Bone marrow (tissue), 2 donors: ENCODE results near the gene VAMP8.
"Not testable (repeated sequence)": the region's sequence is repeated elsewhere in the genome, so short reads cannot be mapped to it uniquely, and the experiment has no call there.

Experiments
- DNase-seq, 2 donors: peaks; one replicate each; lab custom pipeline; 2025; lab: John Stamatoyannopoulos, UW

The VAMP8 gene

GRCh38 chr2:85579266-85579935 lies 2.0 kb downstream of the VAMP8 start:
- DNase-seq, result peak in 1 of 2 donors; percentile 38

DNA sequence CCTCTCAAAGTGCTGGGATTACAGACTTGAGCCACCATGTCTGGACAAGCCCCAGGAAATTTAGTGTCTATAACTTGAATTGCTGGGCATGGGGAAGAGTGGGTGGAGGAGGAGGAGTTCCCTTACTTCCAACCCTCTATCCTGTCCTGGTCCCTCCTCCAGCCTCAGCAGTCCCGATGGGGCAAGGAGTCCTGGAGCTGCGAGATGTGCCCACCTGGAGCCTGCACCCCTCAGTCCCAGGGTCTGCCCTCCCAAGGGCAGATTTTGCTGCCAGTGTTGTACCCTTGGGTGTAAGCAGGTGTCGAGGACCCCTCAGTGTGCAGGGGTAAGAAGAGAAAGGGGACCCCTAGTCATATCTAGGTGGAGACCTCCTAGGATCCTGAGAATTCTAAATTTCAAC lies 2.8 kb downstream of the VAMP8 start:
- no peak for DNase-seq

GRCh38 chr2:85582492-85582891 lies 5.1 kb downstream of the VAMP8 start:
- no peak for DNase-seq

- no peak for DNase-seq
Measured at GRCh38 chr2:85583667-85584353, 6.4 kb downstream of the VAMP8 start.

DNA sequence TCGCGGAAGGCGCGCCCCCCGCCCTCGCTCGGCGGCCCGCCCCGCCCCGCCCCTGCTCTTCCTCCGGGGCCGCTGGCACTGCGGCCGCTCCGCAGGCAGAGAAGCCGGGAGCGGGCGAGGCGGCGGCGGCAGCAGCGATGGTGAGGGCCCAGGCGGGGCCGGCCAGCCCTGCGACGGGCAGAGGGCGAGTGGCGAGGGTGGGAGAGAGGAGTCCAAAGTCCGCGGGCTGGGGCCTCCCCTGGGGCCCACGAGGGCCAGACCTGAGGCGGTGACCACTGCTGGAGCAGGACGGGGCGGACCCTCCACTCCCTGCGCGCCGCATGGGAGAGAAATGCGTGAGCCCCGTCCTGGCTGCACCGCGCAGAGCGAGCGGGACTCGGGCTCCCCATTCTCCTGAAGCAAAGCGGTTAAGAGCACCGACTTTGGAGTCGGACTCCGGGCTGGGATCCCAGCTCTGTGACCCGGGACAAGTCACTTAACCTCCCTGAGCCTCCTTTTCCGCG lies 7.0 kb downstream of the VAMP8 start, which contains the start of gene VAMP5:
Gene VAMP5 (plus strand): TSS at position 78 of the 503 bp plus-strand sequence. CDS start 60 bp downstream, at position 138.
- no peak for DNase-seq

DNA sequence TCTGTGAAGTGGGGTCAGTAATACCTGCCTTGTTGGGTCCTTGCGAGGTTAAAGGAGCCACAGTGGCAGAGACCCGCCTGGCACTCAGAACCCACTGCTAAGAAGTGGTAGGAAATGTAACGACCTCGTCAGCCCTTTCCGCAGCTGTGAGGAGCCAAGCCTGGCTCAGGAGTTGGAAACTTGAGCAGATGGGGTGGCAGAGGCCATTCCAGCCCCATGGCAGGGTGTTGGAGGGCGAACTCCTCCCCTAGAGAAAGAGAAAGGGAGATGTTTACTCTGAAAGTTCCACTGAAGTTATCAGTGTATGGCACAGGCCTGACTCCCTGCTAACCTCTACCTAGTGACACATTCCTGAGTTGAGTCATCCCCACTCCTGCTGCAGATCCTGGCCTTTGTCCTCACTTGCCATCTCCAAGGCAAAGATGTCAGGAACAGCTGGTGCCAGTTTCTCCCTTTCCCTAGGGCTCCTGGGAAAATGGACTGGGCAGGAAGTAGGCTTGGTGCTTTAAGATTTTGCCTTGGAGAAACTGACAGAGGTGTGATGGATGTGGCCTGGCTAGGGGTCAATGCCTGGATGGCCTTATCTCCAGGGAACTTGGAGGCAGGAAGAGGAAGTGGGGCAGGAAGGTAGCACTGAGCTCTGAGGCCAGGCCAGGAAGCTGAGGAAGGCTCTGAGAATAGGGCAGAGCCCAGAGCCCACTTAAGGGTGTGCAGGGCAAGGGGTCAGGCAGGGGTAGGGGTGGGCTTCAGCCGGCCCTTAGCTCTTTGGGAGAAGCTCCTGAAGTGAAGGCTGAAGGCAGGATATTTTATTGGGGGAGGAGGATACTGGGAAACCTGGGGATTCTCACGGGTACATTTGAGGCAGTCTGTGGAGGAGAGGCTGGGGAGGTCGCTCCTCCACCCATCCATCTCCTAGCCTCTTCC lies 7.7 kb downstream of the VAMP8 start:
- no peak for DNase-seq

DNA sequence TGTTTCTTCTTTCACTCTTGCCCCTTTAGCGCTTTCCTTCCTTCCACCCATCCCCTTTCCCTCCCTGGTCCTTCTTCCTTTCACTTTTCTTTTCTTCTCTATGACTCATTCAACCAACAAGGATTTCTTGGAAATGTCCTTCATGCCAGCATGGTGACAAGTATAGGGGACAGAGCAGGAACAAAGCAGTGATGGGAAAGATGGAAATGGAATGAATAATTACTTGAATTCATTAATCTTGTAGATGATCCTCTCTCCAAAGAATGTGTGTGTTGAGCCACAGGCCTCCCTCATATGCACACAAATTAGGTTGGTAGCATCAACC lies 8.4 kb downstream of the VAMP8 start:
- peak in 1 of 2 donors; percentile 32 for DNase-seq

- DNase-seq, result peak in 1 of 2 donors; percentile 17
Measured at GRCh38 chr2:85588236-85588635, 10.8 kb downstream of the VAMP8 start.

- DNase-seq, result no peak
Measured at GRCh38 chr2:85588645-85589044, 11.3 kb downstream of the VAMP8 start.

- DNase-seq, result no peak
Measured at GRCh38 chr2:85589181-85589580, 11.8 kb downstream of the VAMP8 start.

DNA sequence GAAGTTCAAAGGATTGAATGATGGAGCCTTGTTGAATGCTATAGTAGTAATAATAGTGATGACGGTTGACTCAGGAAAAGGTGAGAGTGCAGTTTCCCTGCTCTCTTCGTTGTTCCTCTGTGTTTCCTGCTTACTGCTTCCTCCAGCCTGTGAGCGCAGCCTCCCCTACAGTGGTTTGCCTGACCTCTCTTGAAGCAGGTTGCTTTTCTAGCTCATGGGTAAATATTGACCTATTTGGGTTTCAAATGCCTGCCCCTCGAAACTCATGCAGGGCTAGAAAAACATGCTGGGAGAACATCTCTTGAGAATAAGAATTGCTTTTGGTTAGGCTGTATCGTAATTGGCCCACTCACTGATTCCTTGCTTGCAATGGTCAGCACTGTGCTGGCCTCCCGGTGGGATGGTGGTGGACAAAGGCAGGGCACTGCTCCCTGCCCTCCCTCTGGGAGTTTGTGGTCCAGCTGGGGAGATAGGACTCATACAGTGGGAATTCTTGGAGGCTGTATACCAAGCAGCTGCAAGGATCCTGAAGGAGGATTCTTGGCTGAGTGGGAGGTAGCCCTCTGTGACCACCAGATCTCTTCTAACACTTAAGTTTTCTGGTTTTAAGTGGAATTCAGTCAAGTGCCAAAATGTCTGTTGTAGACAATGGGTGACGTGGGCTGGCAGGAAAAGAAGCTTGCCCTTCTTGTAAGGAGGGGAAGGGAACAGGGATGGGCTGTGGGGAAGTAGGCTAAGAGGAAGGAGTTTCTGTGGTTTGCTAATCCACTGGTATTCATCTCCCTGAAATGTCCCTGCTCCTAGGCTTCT lies 12.8 kb downstream of the VAMP8 start:
- DNase-seq, result no peak

DNA sequence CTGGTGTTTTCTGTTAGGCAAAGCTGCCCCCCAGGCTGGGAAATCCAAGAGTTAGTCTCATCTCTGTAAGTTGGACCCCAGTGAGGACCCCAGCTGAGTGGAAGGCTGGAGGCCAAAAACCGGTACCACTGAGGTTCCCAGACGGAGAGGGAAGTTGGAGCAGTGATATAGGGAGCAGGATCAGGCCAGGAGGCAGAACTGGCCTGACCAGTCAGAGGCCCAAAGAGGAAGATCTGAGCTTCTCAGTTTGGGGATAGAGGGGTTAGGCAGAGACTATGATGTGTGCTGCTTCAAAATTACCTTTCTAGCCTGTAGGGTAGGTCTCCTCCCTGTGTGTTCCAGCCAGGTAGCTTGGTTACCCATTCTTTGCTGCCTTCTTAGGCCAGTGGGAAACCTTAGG lies 13.6 kb downstream of the VAMP8 start:
- no peak for DNase-seq

- no peak for DNase-seq
Measured at GRCh38 chr2:85591563-85591962, 14.2 kb downstream of the VAMP8 start.

- not testable (repeated sequence) for DNase-seq
Measured at GRCh38 chr2:85592299-85592698, 14.9 kb downstream of the VAMP8 start.

DNA sequence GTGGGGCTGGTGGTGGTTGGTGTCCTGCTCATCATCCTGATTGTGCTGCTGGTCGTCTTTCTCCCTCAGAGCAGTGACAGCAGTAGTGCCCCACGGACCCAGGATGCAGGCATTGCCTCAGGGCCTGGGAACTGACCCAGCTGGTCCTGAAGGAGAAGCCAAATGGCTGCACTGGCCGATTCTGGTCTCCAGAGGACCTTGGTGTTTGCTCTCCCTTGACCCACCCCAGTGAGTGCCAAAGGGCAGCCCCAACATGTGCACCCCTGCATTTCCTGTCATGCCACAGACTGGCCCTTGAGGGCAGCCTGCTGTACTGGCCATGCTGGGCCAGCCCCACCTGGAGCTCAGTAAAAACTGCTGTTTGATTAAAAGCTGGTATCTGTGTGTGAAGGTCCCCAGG lies 15.6 kb downstream of the VAMP8 start:
- DNase-seq, result no peak

- DNase-seq, result no peak
Measured at GRCh38 chr2:85594715-85595300, 17.4 kb downstream of the VAMP8 start.

DNA sequence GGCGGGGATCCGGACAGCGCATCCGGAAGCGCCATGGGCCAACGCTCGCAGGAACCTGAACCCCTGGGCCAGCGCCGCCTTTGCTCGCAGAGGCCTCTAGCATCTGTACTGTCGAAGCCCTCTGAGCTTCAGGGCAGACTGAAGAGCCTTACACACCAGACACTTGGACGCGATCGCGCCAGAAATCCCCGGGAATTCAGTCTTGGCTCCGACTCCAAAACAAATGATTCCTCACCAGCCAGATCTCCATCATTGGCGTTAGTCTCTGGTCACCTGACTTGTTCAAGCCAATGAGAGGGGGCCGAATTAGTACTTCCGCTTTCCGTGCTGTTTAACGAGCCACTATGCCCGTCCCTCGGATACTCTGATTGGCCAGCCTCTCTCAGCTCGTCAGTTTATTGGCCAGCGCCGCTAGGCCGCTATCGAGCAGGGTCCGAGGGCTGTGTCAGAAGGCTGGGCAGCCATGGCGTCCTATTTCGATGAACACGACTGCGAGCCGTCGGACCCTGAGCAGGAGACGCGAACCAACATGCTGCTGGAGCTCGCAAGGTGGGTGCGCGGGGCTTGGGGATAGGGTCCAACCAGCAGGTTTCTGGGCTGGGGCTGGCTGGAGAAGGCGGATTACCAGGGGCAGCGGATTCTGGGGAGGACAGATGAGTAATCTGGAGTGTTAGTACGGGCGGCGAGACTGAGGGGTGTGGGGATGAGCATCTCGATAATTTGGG lies 18.1 kb downstream of the VAMP8 start, which contains the start of gene RNF181:
Gene RNF181 (plus strand): TSS at position 445 of the 725 bp plus-strand sequence. CDS start 19 bp downstream, at position 464.
- DNase-seq, result peak; percentile 74 to 98

DNA sequence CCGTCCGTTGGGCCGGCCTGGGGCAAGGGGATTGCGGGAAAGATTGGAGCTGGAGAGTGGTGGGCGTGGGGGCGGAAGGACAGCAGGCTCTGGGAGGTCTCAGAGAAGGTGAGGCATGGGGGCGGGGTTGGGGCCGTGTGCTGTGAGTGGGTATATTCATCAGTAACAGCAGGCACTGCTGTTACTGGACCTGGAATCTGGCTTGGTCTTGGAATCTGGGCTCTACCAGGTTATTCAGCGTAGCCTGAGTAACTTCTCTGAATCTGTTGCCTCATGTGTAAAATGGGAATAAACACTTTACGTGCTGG lies 18.6 kb downstream of the VAMP8 start:
- no peak for DNase-seq

DNA sequence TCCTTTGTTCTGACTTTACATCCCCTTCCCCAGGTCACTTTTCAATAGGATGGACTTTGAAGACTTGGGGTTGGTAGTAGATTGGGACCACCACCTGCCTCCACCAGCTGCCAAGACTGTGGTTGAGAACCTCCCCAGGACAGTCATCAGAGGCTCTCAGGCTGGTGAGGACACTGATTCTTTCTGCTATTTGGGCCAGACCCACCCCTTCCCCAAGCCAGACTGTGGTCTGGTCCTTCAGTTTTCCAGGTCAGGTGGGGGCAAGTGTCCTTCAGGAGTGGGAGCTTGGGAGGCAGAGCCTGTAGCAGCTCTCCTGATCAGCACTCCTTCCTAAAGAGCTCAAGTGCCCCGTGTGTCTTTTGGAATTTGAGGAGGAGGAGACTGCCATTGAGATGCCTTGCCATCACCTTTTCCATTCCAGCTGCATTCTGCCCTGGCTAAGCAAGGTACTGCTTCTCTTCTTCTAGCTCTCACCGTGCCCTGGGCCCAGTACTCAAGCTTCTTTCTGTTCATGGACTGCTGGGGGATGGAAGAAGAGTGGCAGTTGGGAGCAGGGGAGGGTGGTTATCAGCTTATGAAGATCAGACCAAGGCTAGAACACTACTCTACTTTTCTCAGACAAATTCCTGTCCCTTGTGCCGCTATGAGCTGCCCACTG lies 19.2 kb downstream of the VAMP8 start:
- no peak for DNase-seq

GRCh38 chr2:85597241-85597640 lies 19.9 kb downstream of the VAMP8 start:
- no peak for DNase-seq
